ENCODE measurements around the gene DNER.

Gene DNER

GRCh38 chr2:229433351-229433750 is 281.0 kb downstream of the DNER start:
- DNase-seq (ENCODE audit: low read depth) = no peak

GRCh38 chr2:229431327-229431954 is 282.9 kb downstream of the DNER start:
- DNase-seq (ENCODE audit: low read depth) = no peak

- no peak for DNase-seq (ENCODE audit: low read depth)
These were observed 284.8 kb downstream of the DNER start for GRCh38 chr2:229429589-229429988.

GRCh38 chr2:229426464-229426863 is 287.9 kb downstream of the DNER start:
- DNase-seq (ENCODE audit: low read depth) = no peak

GRCh38 chr2:229425598-229425997 is 288.8 kb downstream of the DNER start:
- DNase-seq (ENCODE audit: low read depth) = no peak

- DNase-seq (ENCODE audit: low read depth) = no peak
These were observed 292.3 kb downstream of the DNER start for GRCh38 chr2:229422063-229422462.

GRCh38 chr2:229419158-229419557 is 295.2 kb downstream of the DNER start:
- no peak for DNase-seq (ENCODE audit: low read depth)

GRCh38 chr2:229417916-229418315 is 296.4 kb downstream of the DNER start:
- DNase-seq (ENCODE audit: low read depth) = no peak

GRCh38 chr2:229417176-229417575 is 297.2 kb downstream of the DNER start:
- no peak for DNase-seq (ENCODE audit: low read depth)

GRCh38 chr2:229416116-229416694 is 298.1 kb downstream of the DNER start:
- no peak for DNase-seq (ENCODE audit: low read depth)

- DNase-seq (ENCODE audit: low read depth) = no peak
These were observed 299.7 kb downstream of the DNER start for GRCh38 chr2:229414631-229415030.

- no peak for DNase-seq (ENCODE audit: low read depth)
These were observed 301.7 kb downstream of the DNER start for GRCh38 chr2:229412686-229413085.

- no peak for DNase-seq (ENCODE audit: low read depth)
These were observed 303.4 kb downstream of the DNER start for GRCh38 chr2:229410946-229411345.

GRCh38 chr2:229410264-229410663 is 304.1 kb downstream of the DNER start:
- DNase-seq (ENCODE audit: low read depth) = no peak

- DNase-seq (ENCODE audit: low read depth) = no peak
These were observed 304.6 kb downstream of the DNER start for GRCh38 chr2:229409751-229410181.

GRCh38 chr2:229408962-229409361 is 305.4 kb downstream of the DNER start:
- DNase-seq (ENCODE audit: low read depth) = no peak

GRCh38 chr2:229408356-229408755 is 306.0 kb downstream of the DNER start:
- no peak for DNase-seq (ENCODE audit: low read depth)

- no peak for DNase-seq (ENCODE audit: low read depth)
These were observed 307.2 kb downstream of the DNER start for GRCh38 chr2:229407170-229407569.

GRCh38 chr2:229405796-229406195 is 308.6 kb downstream of the DNER start:
- no peak for DNase-seq (ENCODE audit: low read depth)

- no peak for DNase-seq (ENCODE audit: low read depth)
These were observed 311.1 kb downstream of the DNER start for GRCh38 chr2:229403296-229403695.

- no peak for DNase-seq (ENCODE audit: low read depth)
These were observed 313.0 kb downstream of the DNER start for GRCh38 chr2:229401171-229401865.

- no peak for DNase-seq (ENCODE audit: low read depth)
These were observed 320.4 kb downstream of the DNER start for GRCh38 chr2:229393926-229394325.

GRCh38 chr2:229392196-229392595 is 322.2 kb downstream of the DNER start:
- no peak for DNase-seq (ENCODE audit: low read depth)

GRCh38 chr2:229388731-229389130 is 325.6 kb downstream of the DNER start:
- no peak for DNase-seq (ENCODE audit: low read depth)
